ENCODE results near the gene GAPVD1. TPM values are rescaled to one million over a fixed set of nuclear protein-coding genes. Genes with fewer than 3 reads are reported as not detected.

The GAPVD1 gene
- total RNA-seq, 1 experiment from 2014 or later = 70.3 TPM

GRCh38 chr9:125254231-125254630, 7.4 kb upstream of the GAPVD1 start:
- H3K36me3 ChIP-seq (ENCODE audit: low read depth) = no peaks in the 10 kb centered on the region
- no peaks in the 10 kb centered on the region for H3K9me3 ChIP-seq (ENCODE audit: insufficient read depth, low read depth)
- POLR2A ChIA-PET (ENCODE audit: unreplicated experiment) = no interaction called here
- H3K4me1 ChIP-seq (replicated peaks; ENCODE audit: insufficient read depth) = no peaks in the 10 kb centered on the region
- intact Hi-C loops (cut with micrococcal nuclease; ENCODE audit: unreplicated experiment) = loop anchor here (10.0 kb wide), 1 partner anchor 971 kb away; no protein-coding TSS in a partner anchor
- no peaks in the 10 kb centered on the region for H3K9me2 ChIP-seq (ENCODE audit: insufficient read depth)
- H3F3A ChIP-seq (ENCODE audit: insufficient read depth, low read depth) = no peaks in the 10 kb centered on the region
- H3K4me2 ChIP-seq = no peak overlapping the region
- no peaks in the 10 kb centered on the region for H3K27me3 ChIP-seq (ENCODE audit: insufficient read depth, low read depth)
- CTCF ChIA-PET = no interaction called here
- no peak overlapping the region for H3K27ac ChIP-seq
- DNase-seq = no peak
- TF ChIP-seq EZH2 (IDR thresholded peaks at IDR 0.05; ENCODE audit: low read depth) (no peak), CTCF (conservative IDR thresholded peaks at IDR 0.05) (no peak)
- BruUV-seq (replicated peaks) = no TSS peak
- no peaks in the 10 kb centered on the region for H3K79me2 ChIP-seq (ENCODE audit: low read depth)
- H2AFZ ChIP-seq = no peak overlapping the region
- H3K4me3 ChIP-seq = no peak overlapping the region
- H4K20me1 ChIP-seq (ENCODE audit: insufficient read depth) = no peaks in the 10 kb centered on the region

- H3K4me1 ChIP-seq (replicated peaks; ENCODE audit: insufficient read depth) = peaks cover 9% of the 10 kb centered on the region
- H3K36me3 ChIP-seq (ENCODE audit: low read depth) = no peaks in the 10 kb centered on the region
- no peak for DNase-seq
- no peaks in the 10 kb centered on the region for H3K27me3 ChIP-seq (ENCODE audit: insufficient read depth, low read depth)
- intact Hi-C loops (cut with micrococcal nuclease; ENCODE audit: unreplicated experiment) = loop anchor here (2.0 to 10.0 kb wide), 2 partner anchors 117 to 969 kb away; no protein-coding TSS in a partner anchor
- no peak overlapping the region for H3K4me2 ChIP-seq
- no peak overlapping the region for H3K27ac ChIP-seq
- no peak overlapping the region for H3K4me3 ChIP-seq
- no peaks in the 10 kb centered on the region for H4K20me1 ChIP-seq (ENCODE audit: insufficient read depth)
- no TSS peak for BruUV-seq (replicated peaks)
- H3K79me2 ChIP-seq (ENCODE audit: low read depth) = no peaks in the 10 kb centered on the region
- ChIA-PET CTCF (interaction anchor here (0.6 to 1.0 kb wide), 2 partner anchors 113 to 355 kb away, joined by 3 to 4 read pairs; no protein-coding TSS in a partner anchor), POLR2A (ENCODE audit: unreplicated experiment) (interaction anchor here (0.6 kb wide), 1 partner anchor 1143 kb away, joined by 7 read pairs; no protein-coding TSS in a partner anchor)
- H3K9me2 ChIP-seq (ENCODE audit: insufficient read depth) = no peaks in the 10 kb centered on the region
- no peaks in the 10 kb centered on the region for H3K9me3 ChIP-seq (ENCODE audit: insufficient read depth, low read depth)
- TF ChIP-seq EZH2 (IDR thresholded peaks at IDR 0.05; ENCODE audit: low read depth) = no peak
- peak; percentile 58 for TF ChIP-seq CTCF (conservative IDR thresholded peaks at IDR 0.05)
- peaks cover 13% of the 10 kb centered on the region; the same call in 1 of the 2 replicates for H3F3A ChIP-seq (ENCODE audit: insufficient read depth, low read depth)
- no peak overlapping the region for H2AFZ ChIP-seq
Observed at GRCh38 chr9:125255781-125256391, 5.7 kb upstream of the GAPVD1 start.

- H3K9me2 ChIP-seq (ENCODE audit: insufficient read depth) = no peaks in the 10 kb centered on the region
- H3K4me3 ChIP-seq = no peak overlapping the region
- H3K4me1 ChIP-seq (replicated peaks; ENCODE audit: insufficient read depth) = peaks cover 20% of the 10 kb centered on the region
- H3K27me3 ChIP-seq (ENCODE audit: insufficient read depth, low read depth) = no peaks in the 10 kb centered on the region
- intact Hi-C loops (cut with micrococcal nuclease; ENCODE audit: unreplicated experiment) = loop anchor here (10.0 kb wide), 1 partner anchor 967 kb away; no protein-coding TSS in a partner anchor
- no TSS peak for BruUV-seq (replicated peaks)
- peaks cover 18% of the 10 kb centered on the region; the same call in 1 of the 2 replicates for H3F3A ChIP-seq (ENCODE audit: insufficient read depth, low read depth)
- ChIA-PET CTCF (no interaction called here), POLR2A (ENCODE audit: unreplicated experiment) (no interaction called here)
- H3K9me3 ChIP-seq (ENCODE audit: insufficient read depth, low read depth) = no peaks in the 10 kb centered on the region
- TF ChIP-seq EZH2 (IDR thresholded peaks at IDR 0.05; ENCODE audit: low read depth) (no peak), CTCF (conservative IDR thresholded peaks at IDR 0.05) (no peak)
- H2AFZ ChIP-seq = no peak overlapping the region
- H3K79me2 ChIP-seq (ENCODE audit: low read depth) = peaks cover 15% of the 10 kb centered on the region
- no peaks in the 10 kb centered on the region for H3K36me3 ChIP-seq (ENCODE audit: low read depth)
- DNase-seq = no peak
- no peak overlapping the region for H3K27ac ChIP-seq
- 0 out of 2 replicates have a peak, but pooled peaks cover 4% of the 10 kb centered on the region for H4K20me1 ChIP-seq (ENCODE audit: insufficient read depth)
- no peak overlapping the region for H3K4me2 ChIP-seq
Observed at GRCh38 chr9:125258160-125258785, 3.4 kb upstream of the GAPVD1 start.
